Progenitor cell of endocrine pancreas (in vitro differentiated cells): ENCODE data around the gene DPP6. TPM values are rescaled to one million over a fixed set of nuclear protein-coding genes. Genes with fewer than 3 reads are reported as not detected.

ENCODE experiments used
- DNase-seq: peaks from one replicate; pipeline ENCODE4 v3.0.0; 2021; ENCODE audit warnings: low spot score; ENCODE audit not compliant: unreplicated experiment
- H3K27ac Mint-ChIP-seq: 2 replicates; pipeline ENCODE4 v1.8.0; 2021; ENCODE audit warnings: mild to moderate bottlenecking, moderate library complexity, mixed read lengths
- H3K27me3 Mint-ChIP-seq: 2 replicates; pipeline ENCODE4 v1.8.0; 2021; ENCODE audit warnings: mixed read lengths
- H3K36me3 Mint-ChIP-seq: 2 replicates; pipeline ENCODE4 v1.8.0; 2022; ENCODE audit warnings: mixed read lengths; ENCODE audit not compliant: insufficient read depth
- H3K4me1 Mint-ChIP-seq: 2 replicates; pipeline ENCODE4 v1.8.0; 2021; ENCODE audit warnings: low read depth, mixed read lengths
- H3K4me3 Mint-ChIP-seq: 2 replicates; pipeline ENCODE4 v1.8.0; 2021; ENCODE audit warnings: low read depth, mild to moderate bottlenecking, moderate library complexity, mixed read lengths
- H3K9me3 Mint-ChIP-seq: 2 replicates; pipeline ENCODE4 v1.8.0; 2021; ENCODE audit warnings: low read depth, mixed read lengths
- total RNA-seq: library from RNA; stranded (reverse); gene quantifications from 2 replicates; pipeline ENCODE4 v1.2.1, GENCODE V29; 2021
- TF ChIP-seq, protein P1 (sequence below): fragments of 200-600 bp; sonication (generic); IDR thresholded peaks from one replicate; pipeline ENCODE4 v1.5.0; 2021; ENCODE audit warnings: antibody characterized with exemption, mild to moderate bottlenecking; ENCODE audit not compliant: unreplicated experiment

DPP6 gene
- total RNA-seq, 1 donor from 2014 or later: 13.4 TPM

DNA sequence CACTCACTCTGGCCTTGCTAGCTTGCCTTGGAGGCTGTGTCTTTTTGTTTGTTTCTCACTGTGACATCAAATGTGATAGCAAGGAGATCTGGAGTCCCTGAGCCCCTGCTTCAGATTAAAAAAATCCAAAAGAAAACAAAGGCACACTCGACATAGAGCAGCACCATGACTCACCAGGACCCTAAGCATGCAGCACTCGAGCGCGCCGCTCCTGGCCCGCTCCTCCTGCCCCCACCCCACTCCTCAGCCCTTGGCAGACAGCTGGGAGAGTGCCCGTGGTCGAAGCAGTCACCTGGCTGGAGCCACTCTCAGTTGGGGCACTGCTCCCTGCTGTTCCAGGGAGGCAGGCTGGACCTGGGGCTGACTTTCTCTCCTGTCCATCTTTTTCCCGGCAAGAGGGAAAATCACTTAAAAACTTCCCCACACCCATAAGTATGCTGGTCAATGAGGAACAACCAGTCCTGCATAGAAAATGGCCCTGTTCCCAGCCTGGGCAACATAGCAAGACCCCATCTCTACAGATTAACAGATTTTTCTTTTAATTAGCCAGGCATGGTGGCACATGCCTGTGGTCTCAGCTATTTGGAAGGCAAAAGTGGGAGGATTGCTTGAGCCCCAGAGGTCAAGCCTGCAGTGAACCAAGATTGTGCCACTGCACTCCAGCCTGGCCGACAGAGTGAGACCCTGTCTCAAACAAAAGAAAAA lies 822.4 kb downstream of the DPP6 start:
- Mint-ChIP-seq H3K9me3 (no peaks in the 10 kb centered on the region), H3K4me1 (peaks cover 5% of the 10 kb centered on the region), H3K27ac (no peak overlapping the region), H3K36me3 (no peaks in the 10 kb centered on the region), H3K27me3 (peaks cover 7% of the 10 kb centered on the region), H3K4me3 (no peak overlapping the region)
- TF ChIP-seq, protein P1, sequence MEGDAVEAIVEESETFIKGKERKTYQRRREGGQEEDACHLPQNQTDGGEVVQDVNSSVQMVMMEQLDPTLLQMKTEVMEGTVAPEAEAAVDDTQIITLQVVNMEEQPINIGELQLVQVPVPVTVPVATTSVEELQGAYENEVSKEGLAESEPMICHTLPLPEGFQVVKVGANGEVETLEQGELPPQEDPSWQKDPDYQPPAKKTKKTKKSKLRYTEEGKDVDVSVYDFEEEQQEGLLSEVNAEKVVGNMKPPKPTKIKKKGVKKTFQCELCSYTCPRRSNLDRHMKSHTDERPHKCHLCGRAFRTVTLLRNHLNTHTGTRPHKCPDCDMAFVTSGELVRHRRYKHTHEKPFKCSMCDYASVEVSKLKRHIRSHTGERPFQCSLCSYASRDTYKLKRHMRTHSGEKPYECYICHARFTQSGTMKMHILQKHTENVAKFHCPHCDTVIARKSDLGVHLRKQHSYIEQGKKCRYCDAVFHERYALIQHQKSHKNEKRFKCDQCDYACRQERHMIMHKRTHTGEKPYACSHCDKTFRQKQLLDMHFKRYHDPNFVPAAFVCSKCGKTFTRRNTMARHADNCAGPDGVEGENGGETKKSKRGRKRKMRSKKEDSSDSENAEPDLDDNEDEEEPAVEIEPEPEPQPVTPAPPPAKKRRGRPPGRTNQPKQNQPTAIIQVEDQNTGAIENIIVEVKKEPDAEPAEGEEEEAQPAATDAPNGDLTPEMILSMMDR: no peak
- no peak for DNase-seq

DNA sequence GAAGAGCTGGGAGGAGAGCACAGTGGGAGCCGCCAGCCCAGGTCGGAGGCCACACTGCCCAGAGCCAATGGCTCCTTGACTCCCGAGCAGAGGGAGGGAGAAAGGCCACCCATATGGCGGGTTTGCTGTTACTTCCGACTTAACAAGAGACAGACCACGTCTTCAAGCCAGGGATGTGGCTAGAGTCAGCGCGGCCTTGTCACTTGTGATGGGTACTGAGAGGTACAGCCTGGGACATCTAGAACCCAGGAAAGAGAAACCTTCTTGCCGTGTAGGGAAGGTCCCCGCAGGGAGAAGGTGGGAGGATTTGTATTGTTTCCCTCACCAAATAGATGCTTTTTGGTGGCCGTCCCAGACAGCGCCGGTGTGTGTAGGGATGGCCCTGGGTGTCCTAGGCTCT lies 823.1 kb downstream of the DPP6 start:
- Mint-ChIP-seq H3K4me3 (no peak overlapping the region), H3K27me3 (peaks cover 7% of the 10 kb centered on the region), H3K27ac (no peak overlapping the region)

DNA sequence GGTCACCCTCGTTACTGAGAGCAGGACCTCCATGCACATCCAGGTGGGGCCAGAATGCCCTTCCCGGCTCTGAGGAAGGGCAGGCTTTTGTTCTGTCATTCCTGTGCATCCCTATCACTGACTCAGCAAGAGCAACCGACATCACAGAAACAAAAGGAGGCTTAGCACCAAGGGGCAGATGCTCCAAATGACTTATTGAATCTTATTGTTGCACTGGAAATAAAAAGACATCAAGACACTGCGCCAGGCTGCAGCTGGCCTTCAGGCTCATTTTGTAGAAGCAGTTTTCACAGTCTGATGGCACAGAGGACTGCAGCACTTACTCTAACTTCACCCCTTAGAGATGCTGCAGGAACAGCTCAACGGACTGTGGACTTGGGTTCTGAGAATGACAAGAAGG lies 824.3 kb downstream of the DPP6 start:
- DNase-seq: no peak
- no peak overlapping the region for H3K4me3 Mint-ChIP-seq
- H3K27me3 Mint-ChIP-seq: peaks cover 7% of the 10 kb centered on the region
- H3K36me3 Mint-ChIP-seq: no peaks in the 10 kb centered on the region
- TF ChIP-seq, protein P1: no peak
- no peaks in the 10 kb centered on the region for H3K9me3 Mint-ChIP-seq
- no peak overlapping the region for H3K27ac Mint-ChIP-seq
- H3K4me1 Mint-ChIP-seq: peaks cover 5% of the 10 kb centered on the region

More for the DNA sequence above, 823.1 kb downstream of the DPP6 start:
- DNase-seq: no peak
- Mint-ChIP-seq H3K4me1 (peaks cover 5% of the 10 kb centered on the region), H3K36me3 (no peaks in the 10 kb centered on the region), H3K9me3 (no peaks in the 10 kb centered on the region)
- TF ChIP-seq, protein P1: no peak

DNA sequence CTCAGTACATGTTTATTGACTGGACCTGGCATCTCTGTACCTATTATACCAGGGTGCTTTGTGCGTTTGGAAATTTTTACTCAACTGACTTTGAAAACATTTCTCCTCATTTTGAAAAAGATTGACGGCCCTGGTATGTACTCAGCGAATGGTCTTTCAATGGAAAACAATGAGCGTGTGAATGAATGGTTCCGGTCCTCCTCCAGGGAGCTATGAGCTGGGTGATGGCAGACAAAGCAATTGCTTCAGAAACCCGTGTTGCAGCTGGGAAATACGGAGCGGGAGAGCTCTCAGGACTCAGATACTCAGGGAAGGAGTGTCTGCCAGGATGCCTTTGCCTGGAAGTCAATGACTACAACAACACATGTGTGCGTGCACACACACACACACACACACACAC lies 824.8 kb downstream of the DPP6 start:
- no peak for DNase-seq
- no peaks in the 10 kb centered on the region for H3K36me3 Mint-ChIP-seq
- no peak overlapping the region for H3K27ac Mint-ChIP-seq
- no peaks in the 10 kb centered on the region for H3K9me3 Mint-ChIP-seq
- H3K27me3 Mint-ChIP-seq: peaks cover 7% of the 10 kb centered on the region
- peaks cover 5% of the 10 kb centered on the region for H3K4me1 Mint-ChIP-seq
- H3K4me3 Mint-ChIP-seq: no peak overlapping the region
- TF ChIP-seq, protein P1: no peak

DNA sequence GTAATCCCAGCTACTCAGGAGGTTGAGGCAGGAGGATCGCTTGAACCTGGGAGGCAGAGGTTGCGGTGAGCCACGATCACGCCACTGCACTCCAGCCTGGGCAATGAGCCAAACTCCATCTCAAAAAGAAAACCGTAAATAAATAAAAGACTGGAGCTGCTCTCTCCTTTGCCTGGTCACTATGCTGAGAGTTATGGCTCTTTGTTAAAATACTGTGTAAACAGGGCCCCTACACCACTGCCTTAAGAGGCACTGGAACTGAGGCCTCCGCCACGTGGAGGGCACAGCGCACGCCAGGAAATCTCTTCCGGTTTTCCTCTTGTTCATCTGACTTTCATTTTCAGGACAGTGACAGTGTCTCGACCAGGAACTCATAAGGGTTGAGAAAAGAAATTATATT lies 827.4 kb downstream of the DPP6 start:
- H3K27ac Mint-ChIP-seq: no peak overlapping the region
- no peaks in the 10 kb centered on the region for H3K9me3 Mint-ChIP-seq
- H3K27me3 Mint-ChIP-seq: peaks cover 3% of the 10 kb centered on the region
- no peaks in the 10 kb centered on the region for H3K4me1 Mint-ChIP-seq
- no peaks in the 10 kb centered on the region for H3K36me3 Mint-ChIP-seq
- no peak overlapping the region for H3K4me3 Mint-ChIP-seq
- TF ChIP-seq, protein P1: no peak
- no peak for DNase-seq
